Mammary epithelial cell (primary cell): ENCODE results near the gene TAAR8.

Experiments
- CTCF ChIP-seq, 2 donors: IDR thresholded peaks in 1 of 2; conservative IDR thresholded peaks in 1 of 2; 2 replicates each; pipeline ENCODE4 v1.5.1; 2011 to 2012; ENCODE audit warnings: inconsistent platforms in 2 of 2, low read length in 2 of 2, mild to moderate bottlenecking in 2 of 2, control low read depth in 1 of 2, low read depth in 1 of 2; ENCODE audit not compliant: insufficient read depth in 1 of 2; ENCODE audit errors: extremely low read depth in 1 of 2
- EZH2 ChIP-seq: IDR thresholded peaks from 2 replicates; pipeline ENCODE4 v1.6.1; 2012; ENCODE audit warnings: low read length, inconsistent platforms, borderline replicate concordance

DNA sequence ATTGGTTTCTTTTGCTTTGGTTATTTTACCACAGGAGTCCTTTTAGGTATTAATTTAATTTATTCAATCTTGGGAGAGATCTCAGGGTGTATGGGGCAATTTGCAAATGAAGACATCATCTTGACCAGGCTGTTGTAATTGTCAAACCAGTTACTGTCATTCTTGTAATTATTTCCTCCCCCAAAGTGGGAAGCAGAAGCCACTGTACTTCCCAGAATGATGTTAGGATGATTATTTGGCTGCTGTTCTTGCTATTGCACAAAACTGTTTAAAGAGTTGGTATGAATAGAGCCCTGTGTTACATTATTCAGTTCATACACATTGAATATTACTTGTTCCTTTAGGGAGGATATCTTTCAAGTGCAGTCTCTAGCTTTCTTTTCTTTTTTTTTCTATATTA is 19.3 kb downstream of the TAAR8 start:
- TF ChIP-seq CTCF (conservative IDR thresholded peaks at IDR 0.05 in 1 of 2, IDR thresholded peaks at IDR 0.05 in 1 of 2; ENCODE audit: extremely low read depth in 1 of 2, insufficient read depth in 1 of 2, low read depth in 1 of 2, low read length in 2 of 2) (no peak), EZH2 (no peak)
